GM20000 (cell line): ENCODE measurements around the gene SRL.

Source experiments
- DNase-seq: peaks from one replicate; pipeline ENCODE4 v3.0.0; 2012; ENCODE audit warnings: low spot score
- TF ChIP-seq, protein P1 (sequence below): IDR thresholded peaks from 2 replicates; pipeline ENCODE4 v1.5.1; 2012; ENCODE audit warnings: mild to moderate bottlenecking, control low read depth; ENCODE audit errors: extremely low read depth, missing control alignments

Gene SRL

DNA sequence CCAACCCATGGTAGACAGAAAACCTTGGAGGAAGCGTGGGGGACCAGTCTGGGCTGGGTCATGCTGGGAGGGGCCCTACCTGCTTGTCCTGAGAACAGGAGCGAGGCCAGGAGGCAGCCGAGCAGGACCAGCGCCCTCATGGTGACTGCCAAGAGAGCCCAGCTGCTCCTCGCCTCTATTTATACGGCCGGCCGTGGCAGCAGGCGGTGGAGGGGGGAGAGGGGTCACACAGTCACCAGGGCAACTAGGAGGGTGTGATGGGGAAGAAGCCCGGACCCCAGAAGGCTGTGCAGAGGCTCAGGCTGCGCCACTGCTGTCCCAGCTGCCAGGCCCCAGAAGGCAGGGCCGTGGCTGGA lies at the start of gene SRL:
SRL (minus strand) TSS at position 153 of the 356 bp plus-strand sequence; CDS start at position 140, 13 bp downstream.
- TF ChIP-seq, protein P1, sequence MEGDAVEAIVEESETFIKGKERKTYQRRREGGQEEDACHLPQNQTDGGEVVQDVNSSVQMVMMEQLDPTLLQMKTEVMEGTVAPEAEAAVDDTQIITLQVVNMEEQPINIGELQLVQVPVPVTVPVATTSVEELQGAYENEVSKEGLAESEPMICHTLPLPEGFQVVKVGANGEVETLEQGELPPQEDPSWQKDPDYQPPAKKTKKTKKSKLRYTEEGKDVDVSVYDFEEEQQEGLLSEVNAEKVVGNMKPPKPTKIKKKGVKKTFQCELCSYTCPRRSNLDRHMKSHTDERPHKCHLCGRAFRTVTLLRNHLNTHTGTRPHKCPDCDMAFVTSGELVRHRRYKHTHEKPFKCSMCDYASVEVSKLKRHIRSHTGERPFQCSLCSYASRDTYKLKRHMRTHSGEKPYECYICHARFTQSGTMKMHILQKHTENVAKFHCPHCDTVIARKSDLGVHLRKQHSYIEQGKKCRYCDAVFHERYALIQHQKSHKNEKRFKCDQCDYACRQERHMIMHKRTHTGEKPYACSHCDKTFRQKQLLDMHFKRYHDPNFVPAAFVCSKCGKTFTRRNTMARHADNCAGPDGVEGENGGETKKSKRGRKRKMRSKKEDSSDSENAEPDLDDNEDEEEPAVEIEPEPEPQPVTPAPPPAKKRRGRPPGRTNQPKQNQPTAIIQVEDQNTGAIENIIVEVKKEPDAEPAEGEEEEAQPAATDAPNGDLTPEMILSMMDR, result no peak
- no peak for DNase-seq

- DNase-seq, result no peak
- TF ChIP-seq, protein P1, result no peak
Measured at GRCh38 chr16:4290236-4290830, 48.5 kb upstream of the SRL start.

DNA sequence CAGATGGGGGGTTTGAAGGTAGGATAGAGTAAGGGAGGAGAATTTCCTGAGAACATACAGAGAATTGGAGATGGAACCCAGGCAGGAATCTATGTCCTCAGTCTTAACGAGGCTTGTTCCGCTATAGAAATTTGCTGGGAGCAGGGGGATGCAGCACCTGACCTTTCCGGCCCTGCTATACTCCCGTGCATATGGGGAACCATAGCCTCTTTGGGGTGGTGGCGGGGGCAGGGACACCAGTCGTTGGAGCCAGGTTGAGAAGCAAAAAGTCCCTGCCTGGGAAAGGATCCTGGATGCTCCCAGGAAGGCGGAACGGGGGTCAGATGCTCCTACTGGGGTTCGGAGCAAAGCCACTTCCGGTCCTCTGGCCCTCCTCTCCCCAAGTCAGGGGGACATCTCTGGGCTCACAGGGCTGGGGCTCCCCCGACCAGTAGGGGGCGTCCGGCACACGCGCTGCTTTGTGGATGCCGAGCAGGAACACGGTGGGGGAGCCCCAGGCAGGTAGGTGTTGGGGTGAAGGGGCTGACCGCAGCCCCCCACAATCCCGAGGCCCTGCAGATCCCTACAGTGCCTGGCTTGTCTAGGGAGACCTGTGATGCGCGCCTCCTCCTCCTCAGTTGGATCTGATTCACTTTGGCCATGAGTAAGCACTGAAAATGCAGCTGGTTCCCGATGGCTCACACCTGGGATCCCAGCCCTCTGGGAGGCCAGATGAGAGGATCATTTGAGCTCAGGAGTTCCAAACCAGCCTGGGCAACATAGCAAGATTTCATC lies 46.5 kb upstream of the SRL start:
- DNase-seq, result peak; percentile 88
- TF ChIP-seq, protein P1, result peak; percentile 100

DNA sequence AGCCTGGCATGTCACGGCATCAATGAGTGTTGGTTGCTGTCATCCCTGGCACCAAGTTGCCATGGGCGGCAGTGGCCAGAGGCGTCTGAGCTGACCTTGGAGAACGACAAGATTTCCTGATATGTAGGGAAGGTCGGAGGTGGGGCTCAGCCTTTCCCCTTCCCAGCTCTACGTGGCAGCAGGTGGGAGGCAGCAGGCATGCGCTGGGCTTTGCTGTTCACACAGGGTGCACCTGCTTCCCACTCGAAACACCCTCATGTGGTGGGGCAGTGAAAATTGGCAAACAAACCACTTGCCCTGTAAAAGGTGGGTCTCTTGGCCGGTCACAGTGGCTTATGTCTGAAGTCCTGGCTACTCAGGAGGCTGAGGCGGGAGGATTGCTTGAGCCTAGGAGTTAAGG lies 43.3 kb upstream of the SRL start:
- TF ChIP-seq, protein P1, result no peak
- no peak for DNase-seq

DNA sequence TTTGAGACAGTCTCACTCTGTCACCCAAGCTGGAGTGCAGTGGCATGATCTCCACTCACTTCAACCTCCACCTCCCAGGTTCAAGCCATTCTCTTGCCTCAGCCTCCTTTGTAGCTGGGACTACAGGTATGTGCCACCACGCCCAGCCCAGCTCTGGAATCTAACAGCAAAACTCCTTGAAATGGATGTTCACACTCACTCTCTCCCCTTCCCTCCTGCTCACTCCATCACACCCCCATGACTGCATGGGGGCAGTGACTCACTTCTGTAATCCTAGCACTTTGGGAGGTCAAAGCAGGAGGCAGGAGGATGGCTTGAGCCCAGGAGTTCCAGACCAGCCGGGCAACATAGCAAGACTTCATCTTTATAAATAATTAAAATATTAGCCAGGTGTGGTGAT lies 42.1 kb upstream of the SRL start:
- TF ChIP-seq, protein P1, result no peak

GRCh38 chr16:4283441-4283840 lies 41.6 kb upstream of the SRL start:
- TF ChIP-seq, protein P1, result no peak
- DNase-seq, result no peak

More for the DNA sequence above, 42.1 kb upstream of the SRL start:
- DNase-seq, result no peak

DNA sequence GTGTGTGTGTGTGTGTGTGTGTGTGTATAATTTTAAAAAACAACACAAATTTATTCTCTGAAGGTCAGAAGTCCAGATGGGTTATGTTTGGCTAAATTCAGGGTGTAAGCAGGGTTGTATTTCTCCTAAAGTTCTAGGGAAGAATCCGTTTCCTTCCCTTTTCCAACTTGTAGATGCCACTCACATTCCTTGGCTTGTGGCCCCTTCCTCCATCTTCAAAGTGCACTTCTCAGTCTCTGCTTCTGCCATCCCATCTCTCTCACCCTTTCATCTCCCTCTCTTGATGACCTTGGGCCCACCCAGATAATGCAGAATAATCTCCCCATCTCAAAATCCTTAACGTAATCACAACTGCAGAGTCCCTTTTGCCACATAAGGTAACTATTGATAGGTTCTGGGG lies 38.7 kb upstream of the SRL start:
- TF ChIP-seq, protein P1, result no peak
- DNase-seq, result no peak
